ENCODE data around the gene NHEJ1.

GRCh38 chr2:219128396-219128795 lies 32.2 kb downstream of the NHEJ1 start:
- TF ChIP-seq EZH2 (IDR thresholded peaks at IDR 0.05): no peak
- TF ChIP-seq POLR2AphosphoS5 (IDR thresholded peaks at IDR 0.05; ENCODE audit: borderline replicate concordance, low read depth, low read length): no peak

All from SK-N-MC (cell line).